ENCODE results near the gene DEFB129.

DEFB129 gene

GRCh38 chr20:273884-274283 lies 46.8 kb downstream of the DEFB129 start:
- TF ChIP-seq CTCF (IDR thresholded peaks at IDR 0.05; ENCODE audit: low read depth, low read length) = no peak
- H3K4me3 ChIP-seq (ENCODE audit: low read depth, low read length) = no peak overlapping the region
- in situ Hi-C loops (cut with HindIII; ENCODE audit: low sequenced_read_pairs) = no loop called here
- no peak for DNase-seq (ENCODE audit: low read depth, low spot score)

GRCh38 chr20:275791-276190 lies 48.7 kb downstream of the DEFB129 start:
- no peak for DNase-seq (ENCODE audit: low read depth, low spot score)
- TF ChIP-seq CTCF (IDR thresholded peaks at IDR 0.05; ENCODE audit: low read depth, low read length) = no peak
- in situ Hi-C loops (cut with HindIII; ENCODE audit: low sequenced_read_pairs) = no loop called here

GRCh38 chr20:276620-277495 lies 49.8 kb downstream of the DEFB129 start:
- no peak for TF ChIP-seq CTCF (IDR thresholded peaks at IDR 0.05; ENCODE audit: low read depth, low read length)
- DNase-seq (ENCODE audit: low read depth, low spot score) = no peak
- in situ Hi-C loops (cut with HindIII; ENCODE audit: low sequenced_read_pairs) = no loop called here
- H3K4me3 ChIP-seq (ENCODE audit: low read depth, low read length) = no peak overlapping the region

More at GRCh38 chr20:275791-276190, 48.7 kb downstream of the DEFB129 start:
- no peak overlapping the region for H3K4me3 ChIP-seq (ENCODE audit: low read depth, low read length)

- DNase-seq (ENCODE audit: low read depth, low spot score) = no peak
- in situ Hi-C loops (cut with HindIII; ENCODE audit: low sequenced_read_pairs) = no loop called here
- H3K4me3 ChIP-seq (ENCODE audit: low read depth, low read length) = no peak overlapping the region
- TF ChIP-seq CTCF (IDR thresholded peaks at IDR 0.05; ENCODE audit: low read depth, low read length) = no peak
These were observed 50.4 kb downstream of the DEFB129 start for GRCh38 chr20:277496-277781.

- no peak for DNase-seq (ENCODE audit: low read depth, low spot score)
- in situ Hi-C loops (cut with HindIII; ENCODE audit: low sequenced_read_pairs) = no loop called here
- no peak for TF ChIP-seq CTCF (IDR thresholded peaks at IDR 0.05; ENCODE audit: low read depth, low read length)
- H3K4me3 ChIP-seq (ENCODE audit: low read depth, low read length) = no peak overlapping the region
These were observed 51.1 kb downstream of the DEFB129 start for GRCh38 chr20:278181-278580.

- no peak overlapping the region for H3K4me3 ChIP-seq (ENCODE audit: low read depth, low read length)
- no peak for DNase-seq (ENCODE audit: low read depth, low spot score)
- no peak for TF ChIP-seq CTCF (IDR thresholded peaks at IDR 0.05; ENCODE audit: low read depth, low read length)
- in situ Hi-C loops (cut with HindIII; ENCODE audit: low sequenced_read_pairs) = no loop called here
These were observed 51.8 kb downstream of the DEFB129 start for GRCh38 chr20:278607-279571.
